RCC 7860 (cell line): ENCODE results near the gene PRKAG1.

ENCODE experiments used
- DNase-seq: peaks from one replicate; pipeline ENCODE4 v3.0.0-alpha.2; 2015; ENCODE audit warnings: low spot score
- FAIRE-seq: peaks from 2 replicates; lab custom pipeline; 2012; peaks lifted over from hg19 to GRCh38; lab: Jason Lieb, UNC

PRKAG1 gene

DNA sequence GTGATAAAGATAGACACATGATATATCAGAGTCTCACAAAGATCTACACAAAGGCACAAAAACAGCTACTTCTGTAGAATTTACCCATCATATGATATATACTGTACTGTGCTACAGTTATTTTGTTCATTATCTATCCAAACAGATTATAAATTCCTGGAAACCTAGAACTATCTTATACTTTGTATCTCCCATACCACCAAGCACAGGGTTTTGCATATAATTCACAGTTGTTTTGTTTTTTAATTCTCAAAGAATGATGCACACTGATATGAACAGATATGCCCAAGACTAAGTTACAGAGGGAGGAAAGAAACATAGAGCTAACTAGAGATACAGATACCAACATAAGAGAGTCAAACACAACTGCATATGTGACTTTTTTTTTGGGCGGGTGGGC lies 3.4 kb downstream of the PRKAG1 start:
- no peak for DNase-seq
- no peak for FAIRE-seq

DNA sequence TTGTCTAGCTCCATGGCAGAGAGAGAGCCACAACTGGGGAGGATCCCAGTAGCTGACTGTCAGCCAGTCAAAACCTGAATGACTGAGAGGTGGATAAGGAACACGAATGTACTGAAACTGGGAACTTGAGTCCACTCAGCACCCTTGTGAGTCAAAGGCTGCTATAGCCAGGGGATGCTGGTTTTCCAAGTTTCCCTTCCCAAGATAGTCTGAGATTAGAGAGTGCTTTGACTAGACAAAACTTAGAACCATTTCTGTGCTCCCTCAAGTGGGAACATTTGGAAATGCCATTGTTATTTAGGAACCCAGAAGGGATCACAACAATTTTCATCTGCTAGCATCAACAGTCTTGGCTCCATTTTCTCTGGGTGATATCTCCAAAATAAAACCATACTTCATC lies 4.0 kb downstream of the PRKAG1 start:
- FAIRE-seq (no peak), DNase-seq (no peak)

- DNase-seq (no peak), FAIRE-seq (no peak)
Observed at GRCh38 chr12:49013428-49013827, 5.1 kb downstream of the PRKAG1 start.

DNA sequence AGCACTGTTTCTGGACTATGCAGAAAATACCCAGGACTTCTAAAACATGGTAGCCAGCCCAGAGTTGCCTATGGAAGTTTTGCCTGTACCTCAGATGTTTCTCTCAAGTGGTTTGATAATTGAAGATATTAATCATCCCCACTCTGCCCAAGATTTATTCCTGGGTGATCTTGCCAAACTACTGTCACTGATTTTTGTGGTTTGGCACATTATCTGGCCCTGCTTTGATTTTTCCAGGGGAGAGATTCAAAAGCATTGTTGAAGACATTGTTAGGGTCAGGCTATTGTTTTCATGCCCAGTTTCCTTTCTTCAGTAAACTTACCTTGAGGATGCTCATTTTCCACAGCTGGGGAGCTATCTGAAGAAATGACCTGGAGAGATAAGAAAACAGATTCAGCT lies 5.8 kb downstream of the PRKAG1 start:
- no peak for DNase-seq
- FAIRE-seq: no peak

DNA sequence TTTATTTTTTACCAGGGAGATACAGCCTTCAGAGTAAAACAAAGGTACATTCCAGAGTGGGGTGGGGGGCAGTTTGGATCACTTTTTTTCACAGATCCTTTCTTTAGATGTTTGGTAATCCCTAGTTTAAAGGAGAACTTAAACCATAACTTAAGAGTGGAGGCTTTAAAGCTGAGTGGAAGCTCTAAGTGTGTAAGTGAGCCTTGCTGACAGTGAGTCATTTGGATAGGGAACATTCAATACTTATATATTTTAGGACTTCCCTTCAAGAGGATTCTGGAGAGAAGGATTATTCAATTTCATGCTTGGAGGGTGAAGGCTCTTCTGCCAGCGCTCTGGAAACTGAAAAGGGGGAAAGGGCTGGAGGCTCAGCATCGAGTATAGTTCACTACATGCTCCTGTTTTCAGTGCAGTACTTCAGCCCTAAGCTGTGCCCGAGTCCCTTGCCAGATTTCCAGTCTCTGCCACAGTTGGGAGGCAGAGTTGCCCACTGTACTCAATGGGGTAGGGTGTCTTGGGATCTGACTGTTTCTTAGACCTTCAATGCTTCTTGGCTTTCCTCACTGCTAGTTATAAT lies 8.4 kb downstream of the PRKAG1 start:
- FAIRE-seq: no peak
- no peak for DNase-seq

GRCh38 chr12:49008943-49009342 lies 9.6 kb downstream of the PRKAG1 start:
- no peak for FAIRE-seq
- DNase-seq: no peak

DNA sequence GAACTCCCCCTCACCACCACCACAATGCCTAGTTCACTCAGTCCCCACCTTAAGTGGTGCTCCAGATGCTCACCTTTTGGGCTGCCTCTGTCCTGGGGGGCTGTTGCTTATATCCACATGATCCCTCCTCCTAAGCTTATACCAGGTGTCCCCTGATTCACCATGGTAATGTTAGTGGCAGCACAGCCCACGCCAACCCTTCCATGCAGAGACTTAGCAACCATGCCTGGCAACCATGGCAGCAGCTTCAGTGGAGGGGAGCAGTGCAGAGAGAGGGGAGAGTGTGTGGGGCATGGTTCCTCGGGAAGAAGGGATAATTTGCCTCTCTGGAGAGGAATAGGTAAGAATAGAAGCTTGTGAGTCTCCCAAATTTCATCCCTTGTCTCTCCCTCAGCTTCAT lies 18.2 kb downstream of the PRKAG1 start:
- no peak for DNase-seq
- no peak for FAIRE-seq

- FAIRE-seq (no peak), DNase-seq (no peak)
Observed at GRCh38 chr12:48999371-49000131, 19.0 kb downstream of the PRKAG1 start, which contains the start of gene DDN. TSS of gene DDN (minus strand) at chr12:48999375. CDS start at chr12:48999287, 88 bp downstream.

- no peak for DNase-seq
- no peak for FAIRE-seq
Observed at GRCh38 chr12:48998497-48999353, 19.9 kb downstream of the PRKAG1 start.

- FAIRE-seq: no peak
Observed at GRCh38 chr12:48997719-48998496, 20.7 kb downstream of the PRKAG1 start.

DNA sequence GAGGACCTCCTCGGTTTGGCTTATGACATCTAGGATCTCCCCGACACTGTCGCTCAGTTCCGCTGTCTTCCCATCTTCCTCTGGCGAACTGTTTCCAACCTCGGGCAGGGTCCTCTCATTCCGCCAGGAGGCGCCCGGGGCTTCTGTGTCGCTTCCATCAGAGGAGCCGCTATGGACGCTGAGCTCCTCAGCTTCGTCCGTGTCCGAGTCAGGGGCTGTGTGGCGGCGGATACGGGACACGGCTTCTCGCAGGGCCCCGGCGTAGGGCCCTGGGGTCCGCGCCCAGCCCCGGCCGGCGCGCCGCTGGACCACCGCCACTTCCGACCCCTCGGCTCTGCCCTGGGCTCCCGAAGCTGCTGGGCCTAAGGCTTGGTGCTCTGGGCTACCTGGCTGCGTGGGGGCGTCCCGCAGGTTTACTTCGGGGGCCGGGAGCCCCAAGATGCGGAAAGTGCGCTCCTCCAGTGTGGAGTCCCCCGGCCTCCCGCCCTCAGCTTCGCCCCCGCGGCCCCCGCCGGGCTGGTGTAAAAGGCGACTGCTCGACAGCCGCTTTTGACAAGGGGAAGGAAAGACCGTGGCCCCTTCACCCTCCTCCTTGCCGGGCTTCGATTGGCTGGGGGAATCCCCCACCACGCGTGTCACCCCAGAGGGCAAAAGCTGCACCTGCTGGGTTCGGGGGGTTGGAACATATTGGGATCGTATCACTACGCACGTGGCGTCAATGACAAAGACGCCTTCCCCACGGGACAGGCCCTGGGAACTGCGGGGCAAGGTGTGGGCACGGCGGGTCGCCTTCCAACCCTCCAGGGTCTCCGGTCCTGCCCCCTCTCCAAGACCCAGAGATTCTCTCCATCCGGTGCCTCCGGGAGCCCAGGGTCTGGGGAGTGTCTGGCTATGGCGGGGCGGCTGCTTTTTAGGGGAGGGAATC lies 21.5 kb downstream of the PRKAG1 start:
- no peak for FAIRE-seq
- DNase-seq: peak; percentile 13

More at GRCh38 chr12:48997719-48998496, 20.7 kb downstream of the PRKAG1 start:
- DNase-seq: no peak

DNA sequence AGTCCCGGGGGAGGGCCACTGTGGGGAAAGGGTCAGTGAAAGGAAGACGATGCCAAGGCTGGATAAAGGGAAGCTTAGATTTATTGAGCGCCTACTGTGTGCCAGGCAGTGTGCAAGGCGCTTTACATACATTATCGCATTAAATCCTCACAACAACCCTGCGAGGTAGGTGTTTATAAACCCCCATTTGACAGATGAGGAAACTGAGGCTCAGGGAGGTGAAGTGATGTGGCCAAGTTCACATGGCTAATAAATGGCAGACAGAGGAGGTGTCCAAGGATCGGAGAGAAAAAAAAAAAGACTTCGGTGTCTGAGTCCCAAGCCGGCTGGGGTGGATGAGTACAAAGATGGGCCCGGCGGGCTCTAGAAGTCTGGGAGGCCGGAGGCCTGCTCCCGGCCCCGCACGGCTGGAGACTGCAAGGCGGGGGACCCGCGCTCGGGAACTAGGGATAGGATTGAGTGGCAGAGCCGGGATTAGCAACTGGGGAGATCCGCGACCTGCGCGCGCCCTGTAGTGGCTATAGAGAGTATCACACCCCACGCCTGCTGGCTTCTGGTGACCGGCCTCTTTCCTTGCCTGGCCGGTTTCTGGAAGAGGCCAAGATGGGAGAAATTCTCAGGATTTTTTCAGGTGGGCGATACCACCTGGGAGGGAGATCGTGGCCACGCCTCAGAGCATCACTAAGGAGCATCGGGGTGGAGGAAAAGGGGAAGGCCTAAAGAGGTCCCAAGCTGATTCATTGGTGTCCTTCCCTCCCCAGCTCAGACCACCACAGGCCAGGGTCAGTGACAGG lies 23.3 kb downstream of the PRKAG1 start:
- DNase-seq (peak; percentile 60), FAIRE-seq (no peak)

GRCh38 chr12:48994224-48995085 lies 24.1 kb downstream of the PRKAG1 start:
- DNase-seq (no peak), FAIRE-seq (no peak)

DNA sequence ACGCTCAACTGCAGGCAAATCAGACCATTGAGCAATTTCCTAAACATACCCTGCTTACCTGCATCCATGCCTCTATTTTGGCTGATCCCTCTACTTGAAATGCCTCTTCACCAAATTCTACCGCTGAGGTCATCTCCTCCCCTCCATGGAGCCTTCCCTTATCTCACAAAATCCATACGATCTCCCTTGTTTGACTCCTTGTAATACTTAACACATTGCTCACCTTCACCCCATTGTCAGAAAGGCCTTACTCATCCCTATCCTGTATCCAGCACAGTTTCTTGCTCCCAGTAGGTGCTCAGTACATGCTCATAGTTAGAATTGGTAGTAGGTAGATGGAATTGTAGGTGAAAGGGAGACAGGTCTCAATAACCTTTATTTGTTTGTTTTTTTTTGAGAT lies 24.8 kb downstream of the PRKAG1 start:
- FAIRE-seq: no peak
- DNase-seq: no peak

- peak; percentile 7 for DNase-seq
- FAIRE-seq: no peak
Observed at GRCh38 chr12:48991247-48992050, 27.1 kb downstream of the PRKAG1 start.

DNA sequence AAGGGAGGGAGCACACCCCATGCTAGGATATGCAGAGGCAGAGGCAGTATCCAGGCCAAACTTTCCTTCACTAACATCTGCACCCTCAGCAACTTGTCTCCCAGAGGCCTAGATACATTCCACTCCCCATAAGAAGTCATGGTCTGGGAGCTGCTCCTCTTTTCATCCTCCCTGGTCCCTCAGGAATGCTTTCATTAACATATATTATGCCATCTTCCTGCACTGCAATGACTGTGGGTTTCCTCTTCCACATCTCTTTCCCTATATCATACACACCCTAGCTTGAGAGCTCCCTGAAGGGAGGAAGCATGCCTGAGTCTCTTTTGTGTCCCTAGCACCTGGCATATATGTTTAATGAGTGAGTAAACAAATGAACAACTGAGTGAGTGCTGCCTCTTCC lies 28.0 kb downstream of the PRKAG1 start:
- FAIRE-seq: no peak
- DNase-seq: no peak

- peak; percentile 25 for DNase-seq
- no peak for FAIRE-seq
Observed at GRCh38 chr12:48988030-48988649, 30.4 kb downstream of the PRKAG1 start.
